Measurements from ENCODE around the gene KRT37.

The KRT37 gene

DNA sequence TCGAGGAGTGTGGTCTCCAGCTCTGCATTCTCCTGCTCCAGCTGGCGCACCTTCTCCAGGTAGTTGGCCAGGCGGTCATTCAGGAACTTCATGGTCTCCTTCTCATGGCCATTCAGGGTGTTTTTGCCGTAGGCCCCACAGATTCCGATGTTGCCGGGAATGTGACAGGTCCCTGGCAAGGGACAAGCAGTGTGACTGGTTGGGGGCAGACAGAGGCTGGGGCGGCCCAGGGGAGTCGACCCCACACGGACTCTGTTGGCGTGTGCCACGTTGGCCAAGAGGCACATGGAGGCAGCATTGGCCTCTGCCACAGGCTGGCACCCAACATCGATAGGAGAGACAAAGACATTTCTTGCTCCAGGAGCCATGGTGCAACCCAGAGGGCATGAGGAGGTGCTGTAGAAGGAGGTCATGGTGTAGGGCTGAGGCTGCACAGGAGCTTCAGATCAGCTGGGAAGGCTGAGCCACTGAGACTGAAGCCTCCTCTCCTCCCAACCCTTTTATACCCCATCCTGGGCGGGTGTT lies at the start of gene KRT37:
KRT37 (minus strand) TSS at position 475 of the 525 bp plus-strand sequence; CDS start at position 413, 62 bp downstream.
- no peak for DNase-seq

- DNase-seq: no peak
Measured at GRCh38 chr17:41468346-41468745, 44.0 kb upstream of the KRT37 start.

GRCh38 chr17:41467561-41467960 lies 43.2 kb upstream of the KRT37 start:
- DNase-seq: no peak

DNA sequence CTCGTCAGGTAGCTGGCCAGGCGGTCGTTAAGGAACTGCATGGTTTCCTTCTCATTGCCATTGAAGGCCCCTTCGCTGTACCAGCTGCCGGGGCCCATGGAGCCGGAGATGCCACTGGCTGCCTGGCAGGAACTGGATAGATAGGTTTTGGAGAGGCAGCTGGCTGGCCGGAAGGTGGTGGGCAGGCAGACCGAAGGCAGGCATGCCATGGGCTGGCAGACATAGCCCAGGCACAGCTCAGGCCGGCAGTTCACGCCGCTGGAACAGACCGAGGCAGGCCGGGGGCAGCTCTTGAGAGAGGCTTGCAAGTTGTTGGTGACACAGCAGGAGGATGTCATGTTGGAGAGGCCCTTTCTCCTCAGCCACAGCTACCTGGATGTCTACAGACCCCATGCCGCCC lies 42.6 kb upstream of the KRT37 start, which contains the start of gene KRT32:
KRT32 (minus strand) TSS at position 399 of the 400 bp plus-strand sequence; CDS start at position 338, 61 bp downstream.
- DNase-seq: no peak

- no peak for DNase-seq
Measured at GRCh38 chr17:41464682-41465081, 40.3 kb upstream of the KRT37 start.

GRCh38 chr17:41464173-41464572 lies 39.8 kb upstream of the KRT37 start:
- DNase-seq: no peak

DNA sequence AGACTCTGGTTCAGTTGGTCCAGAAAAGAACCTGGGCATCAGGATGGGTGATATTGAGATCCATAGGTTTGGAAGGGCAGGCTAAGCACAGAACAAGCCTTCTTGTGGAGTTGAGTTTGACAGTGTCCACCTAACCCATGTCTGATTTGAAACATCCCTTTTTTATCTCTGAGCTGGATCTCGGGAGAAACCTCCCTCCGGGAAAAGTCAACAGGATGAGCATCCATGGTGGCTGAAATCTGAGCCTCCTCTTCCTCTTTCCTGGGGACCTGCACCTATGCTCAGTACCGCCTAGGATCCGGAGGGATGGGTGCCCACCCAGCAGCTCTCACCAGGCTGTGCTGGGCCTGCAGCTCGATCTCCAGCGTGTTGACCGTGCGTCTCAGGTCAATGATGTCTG lies 39.4 kb upstream of the KRT37 start:
- no peak for DNase-seq

DNA sequence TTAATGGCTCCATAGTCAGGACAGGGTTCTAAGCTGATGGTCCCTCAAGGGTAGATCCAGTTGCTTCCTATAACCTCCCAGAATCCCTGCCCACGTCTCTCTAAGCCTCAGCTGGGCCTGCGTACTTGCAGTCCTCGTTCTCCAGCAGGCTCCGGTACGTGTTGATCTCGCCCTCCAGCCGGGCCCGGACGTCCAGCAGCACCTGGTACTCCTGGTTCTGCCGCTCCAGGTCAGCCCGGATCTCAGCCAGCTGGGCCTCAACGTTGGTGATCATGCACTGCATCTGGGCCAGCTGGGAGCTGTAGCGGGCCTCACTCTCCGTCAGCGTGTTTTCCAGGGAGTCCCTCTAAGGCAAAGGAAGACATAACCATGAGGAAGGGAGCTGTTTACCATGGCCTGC lies 38.3 kb upstream of the KRT37 start:
- DNase-seq: no peak

GRCh38 chr17:41457676-41458075 lies 33.3 kb upstream of the KRT37 start:
- no peak for DNase-seq

- DNase-seq: no peak
Measured at GRCh38 chr17:41456204-41456603, 31.8 kb upstream of the KRT37 start.

- no peak for DNase-seq
Measured at GRCh38 chr17:41455236-41455635, 30.9 kb upstream of the KRT37 start.

GRCh38 chr17:41453066-41453465 lies 28.7 kb upstream of the KRT37 start:
- no peak for DNase-seq

DNA sequence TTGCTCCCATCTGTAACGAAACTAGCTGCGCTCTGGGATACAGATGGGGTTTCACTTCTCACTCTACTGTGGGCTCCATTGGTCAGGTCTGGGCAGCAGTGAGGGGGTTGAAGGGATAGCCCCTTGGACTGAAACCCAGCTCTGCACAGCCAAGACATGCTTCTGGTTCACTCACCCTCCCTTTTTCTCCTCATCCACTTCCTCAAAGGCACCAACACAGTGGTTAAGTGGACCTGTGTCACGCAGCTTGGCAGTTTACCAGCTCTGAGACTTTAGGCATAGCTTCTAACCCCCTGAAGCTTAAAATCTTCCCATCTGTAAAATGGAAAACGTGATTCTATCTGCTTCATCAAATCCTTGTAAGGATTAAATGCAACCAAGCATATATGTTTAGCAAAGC lies 27.9 kb upstream of the KRT37 start:
- DNase-seq: no peak

GRCh38 chr17:41451154-41451728 lies 26.9 kb upstream of the KRT37 start:
- no peak for DNase-seq

GRCh38 chr17:41449008-41449407 lies 24.6 kb upstream of the KRT37 start:
- no peak for DNase-seq

GRCh38 chr17:41448506-41448905 lies 24.1 kb upstream of the KRT37 start:
- no peak for DNase-seq

DNA sequence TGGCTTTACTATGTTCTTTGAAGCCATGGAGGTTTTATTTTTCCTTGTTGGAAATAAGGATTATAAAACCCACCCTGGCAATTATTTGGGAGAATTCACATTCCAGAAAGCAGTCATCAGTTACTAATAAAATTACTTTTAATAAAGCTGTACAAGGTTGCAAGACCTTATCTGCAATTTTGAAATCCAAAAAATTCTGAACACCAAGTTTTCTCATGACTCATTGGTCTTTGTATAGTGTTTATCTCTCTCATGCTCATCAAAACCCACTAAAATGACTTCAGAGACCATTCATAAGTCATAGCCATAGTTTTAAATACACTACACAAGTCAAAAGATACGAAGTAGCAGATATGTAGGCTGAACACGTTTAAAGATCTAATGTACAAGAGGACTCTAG lies 22.4 kb upstream of the KRT37 start:
- no peak for DNase-seq

GRCh38 chr17:41444640-41445039 lies 20.3 kb upstream of the KRT37 start:
- DNase-seq: no peak

GRCh38 chr17:41444186-41444585 lies 19.8 kb upstream of the KRT37 start:
- DNase-seq: no peak

DNA sequence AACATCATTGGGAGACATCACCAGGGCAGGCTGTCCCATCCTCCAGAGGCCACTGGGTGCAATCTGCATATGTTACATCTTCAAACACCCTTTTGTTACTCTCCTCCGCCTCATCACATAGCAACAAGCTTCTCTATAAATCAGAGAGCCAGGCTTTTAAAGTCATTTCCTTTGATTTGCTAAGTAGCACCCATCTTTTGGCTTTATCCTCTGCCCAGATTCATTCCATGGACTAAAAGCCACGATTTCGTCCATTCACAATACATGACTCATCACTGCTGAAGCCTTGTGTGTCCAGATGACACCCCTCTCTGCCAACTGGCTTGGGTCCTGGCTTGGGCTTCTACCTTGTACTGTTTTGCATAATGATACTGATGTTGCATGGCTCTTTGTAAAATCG lies 18.4 kb upstream of the KRT37 start:
- no peak for DNase-seq

DNA sequence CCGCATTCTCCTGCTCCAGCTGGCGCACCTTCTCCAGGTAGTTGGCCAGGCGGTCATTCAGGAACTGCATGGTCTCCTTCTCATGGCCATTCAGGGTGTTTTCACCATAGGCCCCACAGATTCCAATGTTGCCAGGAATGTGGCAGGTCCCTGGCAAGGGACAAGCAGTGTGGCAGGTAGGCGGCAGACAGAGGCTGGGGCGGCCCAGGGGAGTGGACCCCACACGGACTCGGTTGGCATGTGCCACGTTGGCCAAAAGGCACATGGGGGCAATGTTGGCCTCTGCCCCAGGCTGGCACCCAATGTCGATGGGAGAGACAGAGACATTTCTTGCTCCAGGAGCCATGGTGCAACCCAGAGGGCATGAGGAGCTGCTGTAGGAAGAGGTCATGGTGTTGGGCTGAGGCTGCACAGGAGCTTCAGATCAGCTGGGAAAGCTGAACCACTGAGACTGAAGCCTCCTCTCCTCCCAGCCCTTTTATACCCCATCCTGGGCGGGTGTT lies 16.2 kb upstream of the KRT37 start, which contains the start of gene KRT38:
KRT38 (minus strand) TSS at position 453 of the 503 bp plus-strand sequence; CDS start at position 391, 62 bp downstream.
- DNase-seq: no peak

- no peak for DNase-seq
Measured at GRCh38 chr17:41439375-41439774, 15.0 kb upstream of the KRT37 start.

DNA sequence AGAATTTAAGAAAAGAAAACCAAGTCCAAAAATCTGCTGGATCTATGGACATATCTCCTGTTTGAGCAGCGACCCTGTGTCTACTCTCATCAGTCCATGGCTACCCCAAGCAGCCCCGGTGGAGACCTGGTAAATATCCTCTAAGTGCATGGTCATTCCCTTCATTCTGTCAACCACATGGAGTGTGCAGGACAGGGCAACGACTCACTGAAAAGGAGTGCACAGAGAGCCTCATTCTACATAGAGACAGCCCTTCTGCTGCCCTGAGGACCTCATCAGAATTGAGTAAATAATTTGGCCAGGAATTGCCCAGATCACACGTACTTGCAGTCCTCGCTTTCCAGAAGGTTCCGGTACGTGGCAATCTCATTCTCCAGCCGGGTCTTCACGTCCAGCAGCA lies 13.4 kb upstream of the KRT37 start:
- DNase-seq: no peak

GRCh38 chr17:41437254-41437653 lies 12.9 kb upstream of the KRT37 start:
- no peak for DNase-seq

- no peak for DNase-seq
Measured at GRCh38 chr17:41434415-41434814, 10.0 kb upstream of the KRT37 start.

Data from SHP77 treated with DMSO at 0.1 percent for 48 hours (cell line).